SK-N-SH (cell line): ENCODE measurements around the gene RILPL1. TPM values are rescaled to one million over a fixed set of nuclear protein-coding genes. Genes with fewer than 3 reads are reported as not detected.
"Not testable (repeated sequence)": the region's sequence is repeated elsewhere in the genome, so short reads cannot be mapped to it uniquely, and the experiment has no call there.

ENCODE experiments used
- CTCF ChIA-PET: fragments of 300-600, 350-600 bp; formaldehyde crosslinking; extraction: SDS; loops from one replicate; lab custom pipeline; 2021; lab: Yijun Ruan, JAX
- POLR2A ChIA-PET: fragments of 350-600 bp; sonication (Branson Sonifier 250); formaldehyde crosslinking; extraction: SDS; loops from one replicate; lab custom pipeline; 2020; ENCODE audit warnings: antibody characterized with exemption, inconsistent platforms; lab: Yijun Ruan, JAX
- DNase-seq: peaks from one replicate; pipeline ENCODE4 v3.0.0; 2012
- H2AFZ ChIP-seq: fragments of 200-600 bp; sonication (generic); 2 replicates; pipeline ENCODE4 v1.8.1; 2016; ENCODE audit warnings: antibody characterized with exemption, mild to moderate bottlenecking, low read depth
- H3F3A ChIP-seq: fragments of 200-600 bp; sonication (generic); replicated peaks from 2 replicates; pipeline ENCODE3; 2016; ENCODE audit warnings: antibody characterized with exemption, mild to moderate bottlenecking; ENCODE audit not compliant: insufficient read depth
- H3K27ac ChIP-seq, 2 experiments: fragments of 200-500 bp in 1 of 2; fragments of 200-600 bp in 1 of 2; sonication (Bioruptor generic) in 1 of 2; sonication (generic), shearing (Covaris generic) in 1 of 2; 2 replicates each; pipeline versions ENCODE4 v1.5.1 to v1.6.1; 2014 to 2016; ENCODE audit warnings: low read depth in 2 of 2, inconsistent platforms in 1 of 2, low read length in 1 of 2, mild to moderate bottlenecking in 1 of 2, mixed read lengths in 1 of 2
- H3K27me3 ChIP-seq: fragments of 200-600 bp; sonication (generic), shearing (Covaris generic); 2 replicates; pipeline ENCODE4 v1.6.1; 2016; ENCODE audit warnings: mixed run types; ENCODE audit not compliant: insufficient read depth
- H3K36me3 ChIP-seq, 2 experiments: fragments of 200-500 bp in 1 of 2; fragments of 200-600 bp in 1 of 2; sonication (Bioruptor generic) in 1 of 2; sonication (generic) in 1 of 2; replicated peaks in 1 of 2; 2 replicates each; pipeline versions ENCODE3 to v1.5.1; 2014 to 2016; ENCODE audit warnings: low read length in 1 of 2, mild to moderate bottlenecking in 1 of 2; ENCODE audit not compliant: insufficient read depth in 2 of 2, control insufficient read depth in 1 of 2
- H3K4me1 ChIP-seq, 2 experiments: fragments of 200-500 bp in 1 of 2; fragments of 200-600 bp in 1 of 2; sonication (Bioruptor generic) in 1 of 2; sonication (generic), shearing (Covaris generic) in 1 of 2; 2 replicates each; pipeline versions ENCODE4 v1.5.1 to v1.6.1; 2014 to 2016; ENCODE audit warnings: low read depth in 1 of 2, low read length in 1 of 2, mixed run types in 1 of 2; ENCODE audit not compliant: insufficient read depth in 2 of 2, control insufficient read depth in 1 of 2
- H3K4me2 ChIP-seq: fragments of 200-600 bp; sonication (generic), shearing (Covaris generic); 2 replicates; pipeline ENCODE4 v1.6.1; 2017; ENCODE audit warnings: mixed run types
- H3K4me3 ChIP-seq, 2 experiments: fragments of 200-500 bp in 1 of 2; fragments of 200-600 bp in 1 of 2; sonication (Bioruptor generic) in 1 of 2; sonication (generic), shearing (Covaris generic) in 1 of 2; 2 replicates each; pipeline versions ENCODE4 v1.5.1 to v1.8.1; 2014 to 2016; ENCODE audit warnings: low read depth in 2 of 2, inconsistent platforms in 1 of 2, low read length in 1 of 2, mild to moderate bottlenecking in 1 of 2, mixed read lengths in 1 of 2, moderate library complexity in 1 of 2
- H3K79me2 ChIP-seq: fragments of 200-600 bp; sonication (generic); 2 replicates; pipeline ENCODE4 v1.8.1; 2017; ENCODE audit warnings: mild to moderate bottlenecking; ENCODE audit not compliant: insufficient read depth
- H3K9ac ChIP-seq: fragments of 200-600 bp; sonication (generic); 2 replicates; pipeline ENCODE4 v1.6.1; 2017; ENCODE audit warnings: mixed run types
- H3K9me2 ChIP-seq: fragments of 200-600 bp; sonication (generic); 2 replicates; pipeline ENCODE4 v1.6.1; 2017; ENCODE audit warnings: mixed run types
- H3K9me3 ChIP-seq: fragments of 200-600 bp; sonication (generic); 2 replicates; pipeline ENCODE4 v1.6.1; 2017; ENCODE audit warnings: mixed run types, mild to moderate bottlenecking, moderate library complexity
- H4K20me1 ChIP-seq: fragments of 200-600 bp; sonication (generic); 2 replicates; pipeline ENCODE4 v1.6.1; 2017; ENCODE audit warnings: mild to moderate bottlenecking, mixed run types; ENCODE audit not compliant: insufficient read depth
- ELF1 ChIP-seq: IDR thresholded peaks from 2 replicates; pipeline ENCODE4 v1.4.0; 2012
- FOSL2 ChIP-seq: IDR thresholded peaks from 2 replicates; pipeline ENCODE4 v1.4.0; 2012; ENCODE audit warnings: low read depth, mild to moderate bottlenecking, moderate library complexity, borderline replicate concordance
- MEF2A ChIP-seq: IDR thresholded peaks from 2 replicates; pipeline ENCODE4 v1.4.0; 2012; ENCODE audit warnings: low read depth, borderline replicate concordance
- MXI1 ChIP-seq: IDR thresholded peaks from 2 replicates; pipeline ENCODE4 v1.6.1; 2012; ENCODE audit warnings: mild to moderate bottlenecking, low read depth, low read length, improper control_type of control experiment
- NFIC ChIP-seq: IDR thresholded peaks from 2 replicates; pipeline ENCODE4 v1.4.0; 2012; ENCODE audit warnings: borderline replicate concordance
- POLR2AphosphoS5 ChIP-seq: IDR thresholded peaks from 2 replicates; pipeline ENCODE4 v1.6.1; 2012; ENCODE audit warnings: low read depth, low read length
- SMC3 ChIP-seq: IDR thresholded peaks from 2 replicates; pipeline ENCODE4 v1.6.1; 2012; ENCODE audit warnings: low read depth, low read length, improper control_type of control experiment
- TCF12 ChIP-seq: IDR thresholded peaks from 2 replicates; pipeline ENCODE4 v1.4.0; 2012
- YY1 ChIP-seq: IDR thresholded peaks from 2 replicates; pipeline ENCODE4 v1.4.0; 2012; ENCODE audit warnings: low read depth, mild to moderate bottlenecking
- WGBS: methylation state at CpG from one replicate; pipeline ENCODE4 v1.1.6; 2017; ENCODE audit warnings: low lambda C conversion rate; 5-methylcytosine and 5-hydroxymethylcytosine counted together
- polyA plus RNA-seq, 3 experiments: library from polyadenylated mRNA; depleted of rRNA; stranded (reverse); fragments of >200 nt; gene quantifications; 2 replicates each; pipeline ENCODE4 v1.2.3, GENCODE V29; 2012
- TF ChIP-seq, protein P1 (sequence below): fragments of 150-350 bp; IDR thresholded peaks from 2 replicates; pipeline ENCODE4 v1.6.1; 2017; ENCODE audit warnings: antibody characterized with exemption, low read length, low read depth, borderline replicate concordance
- TF ChIP-seq, protein P2 (sequence below): IDR thresholded peaks from 2 replicates; pipeline ENCODE4 v1.4.0; 2012; ENCODE audit warnings: low read depth
- TF ChIP-seq, protein P3 (sequence below): IDR thresholded peaks from 2 replicates; pipeline ENCODE4 v1.4.0; 2012; ENCODE audit warnings: low read depth, borderline replicate concordance

RILPL1 gene
- polyA plus RNA-seq, 1 of the 3 experiments (the other 2 are of a cell fraction), result 32.6 TPM

DNA sequence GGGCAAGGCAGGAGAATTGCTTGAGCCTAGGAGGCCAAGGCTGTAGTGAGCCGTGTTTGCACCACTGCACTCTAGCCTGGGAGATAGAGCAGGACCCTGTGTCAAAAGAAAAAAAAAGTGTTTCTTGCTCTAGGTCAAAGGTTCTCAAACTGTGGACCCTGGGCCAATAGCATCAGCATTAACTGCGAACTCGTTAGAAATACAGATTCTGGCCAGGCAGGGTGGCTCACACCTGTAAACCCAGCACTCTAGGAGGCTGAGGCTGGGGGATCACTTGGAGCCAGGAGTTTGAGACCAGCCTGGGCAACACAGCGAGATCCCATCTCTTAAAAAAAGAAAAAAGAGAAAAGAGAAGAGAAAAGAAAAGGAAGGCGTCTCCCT is 97.9 kb downstream of the RILPL1 start:
- 79% methylated on average over 5 of the region's 5 CpGs for WGBS
- H3K9me2 ChIP-seq, result no peaks in the 10 kb centered on the region
- peak overlapping the region; percentile 78 for H3K9ac ChIP-seq
- H3K79me2 ChIP-seq, result peaks cover 13% of the 10 kb centered on the region
- no peaks in the 10 kb centered on the region for H3K36me3 ChIP-seq
- H3K4me3 ChIP-seq, result peak overlapping the region; percentile 68 to 91
- H3K4me2 ChIP-seq, result peak overlapping the region; percentile 93
- H3K27ac ChIP-seq, result peak overlapping the region in 1 of 2 experiments; percentile 49; a peak in 1 of 4 replicates
- peaks cover 0 to 3% of the 10 kb centered on the region in 2 experiments; a peak in 1 of 4 replicates for H3K4me1 ChIP-seq
- no peaks in the 10 kb centered on the region for H3K9me3 ChIP-seq
- DNase-seq, result no peak
- POLR2A ChIA-PET, result no interaction called here
- H4K20me1 ChIP-seq, result no peaks in the 10 kb centered on the region
- no peaks in the 10 kb centered on the region for H3K27me3 ChIP-seq
- H2AFZ ChIP-seq, result peak overlapping the region; percentile 98
- TF ChIP-seq, protein P1, sequence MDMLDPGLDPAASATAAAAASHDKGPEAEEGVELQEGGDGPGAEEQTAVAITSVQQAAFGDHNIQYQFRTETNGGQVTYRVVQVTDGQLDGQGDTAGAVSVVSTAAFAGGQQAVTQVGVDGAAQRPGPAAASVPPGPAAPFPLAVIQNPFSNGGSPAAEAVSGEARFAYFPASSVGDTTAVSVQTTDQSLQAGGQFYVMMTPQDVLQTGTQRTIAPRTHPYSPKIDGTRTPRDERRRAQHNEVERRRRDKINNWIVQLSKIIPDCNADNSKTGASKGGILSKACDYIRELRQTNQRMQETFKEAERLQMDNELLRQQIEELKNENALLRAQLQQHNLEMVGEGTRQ, result no peak
- TF ChIP-seq TCF12 (no peak), MXI1 (no peak), MEF2A (no peak), FOSL2 (no peak)
- TF ChIP-seq, protein P2, sequence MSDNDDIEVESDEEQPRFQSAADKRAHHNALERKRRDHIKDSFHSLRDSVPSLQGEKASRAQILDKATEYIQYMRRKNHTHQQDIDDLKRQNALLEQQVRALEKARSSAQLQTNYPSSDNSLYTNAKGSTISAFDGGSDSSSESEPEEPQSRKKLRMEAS, result no peak
- TF ChIP-seq, all 33 proteins: peak for 0
- CTCF ChIA-PET, result interaction anchor here (0.6 to 1.1 kb wide), 2 partner anchors 9 to 1011 kb away, joined by 3 read pairs; no protein-coding TSS in a partner anchor
- no peaks in the 10 kb centered on the region for H3F3A ChIP-seq

DNA sequence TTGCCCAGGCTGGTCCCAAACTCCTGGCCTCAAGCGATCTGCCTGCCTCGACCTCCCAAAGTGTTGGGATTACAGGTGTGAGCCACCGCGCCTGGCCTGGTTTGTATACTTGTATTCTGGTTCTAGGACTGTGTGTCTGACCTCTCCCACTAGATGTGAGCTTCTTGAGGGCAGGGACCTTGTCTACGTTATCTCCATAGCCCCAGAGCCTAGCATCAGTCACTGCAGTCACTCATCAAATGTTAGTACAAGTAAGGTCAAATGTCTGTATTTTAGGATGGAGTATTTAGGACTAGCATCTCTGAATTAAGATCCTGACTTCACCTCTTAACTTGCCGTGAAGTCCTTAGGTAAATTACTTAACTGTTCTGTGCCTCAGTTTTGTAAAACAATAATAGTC is 99.9 kb downstream of the RILPL1 start:
- Histone ChIP-seq H3K9me2 (no peaks in the 10 kb centered on the region), H3K4me3 (no peak overlapping the region), H3K4me1 (peaks cover 0 to 3% of the 10 kb centered on the region in 2 experiments; a peak in 1 of 4 replicates), H3K4me2 (no peak overlapping the region), H4K20me1 (no peaks in the 10 kb centered on the region), H3K36me3 (no peaks in the 10 kb centered on the region), H3K27me3 (no peaks in the 10 kb centered on the region), H3K79me2 (peaks cover 13% of the 10 kb centered on the region), H3F3A (no peaks in the 10 kb centered on the region), H3K9me3 (no peaks in the 10 kb centered on the region), H2AFZ (no peak overlapping the region), H3K9ac (no peak overlapping the region), H3K27ac (no peak overlapping the region)
- no peak for DNase-seq
- 100% methylated on average over 5 of the region's 6 CpGs for WGBS
- ChIA-PET CTCF (interaction anchor here (0.9 kb wide), 1 partner anchor 148 kb away, joined by 3 read pairs; no protein-coding TSS in a partner anchor), POLR2A (no interaction called here)
- TF ChIP-seq, protein P1, result no peak
- TF ChIP-seq, protein P3, sequence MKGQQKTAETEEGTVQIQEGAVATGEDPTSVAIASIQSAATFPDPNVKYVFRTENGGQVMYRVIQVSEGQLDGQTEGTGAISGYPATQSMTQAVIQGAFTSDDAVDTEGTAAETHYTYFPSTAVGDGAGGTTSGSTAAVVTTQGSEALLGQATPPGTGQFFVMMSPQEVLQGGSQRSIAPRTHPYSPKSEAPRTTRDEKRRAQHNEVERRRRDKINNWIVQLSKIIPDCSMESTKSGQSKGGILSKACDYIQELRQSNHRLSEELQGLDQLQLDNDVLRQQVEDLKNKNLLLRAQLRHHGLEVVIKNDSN, result no peak
- TF ChIP-seq ELF1, result no peak
- TF ChIP-seq SMC3, result no peak
- TF ChIP-seq POLR2AphosphoS5, result no peak
- TF ChIP-seq YY1, result no peak
- TF ChIP-seq NFIC, result no peak

DNA sequence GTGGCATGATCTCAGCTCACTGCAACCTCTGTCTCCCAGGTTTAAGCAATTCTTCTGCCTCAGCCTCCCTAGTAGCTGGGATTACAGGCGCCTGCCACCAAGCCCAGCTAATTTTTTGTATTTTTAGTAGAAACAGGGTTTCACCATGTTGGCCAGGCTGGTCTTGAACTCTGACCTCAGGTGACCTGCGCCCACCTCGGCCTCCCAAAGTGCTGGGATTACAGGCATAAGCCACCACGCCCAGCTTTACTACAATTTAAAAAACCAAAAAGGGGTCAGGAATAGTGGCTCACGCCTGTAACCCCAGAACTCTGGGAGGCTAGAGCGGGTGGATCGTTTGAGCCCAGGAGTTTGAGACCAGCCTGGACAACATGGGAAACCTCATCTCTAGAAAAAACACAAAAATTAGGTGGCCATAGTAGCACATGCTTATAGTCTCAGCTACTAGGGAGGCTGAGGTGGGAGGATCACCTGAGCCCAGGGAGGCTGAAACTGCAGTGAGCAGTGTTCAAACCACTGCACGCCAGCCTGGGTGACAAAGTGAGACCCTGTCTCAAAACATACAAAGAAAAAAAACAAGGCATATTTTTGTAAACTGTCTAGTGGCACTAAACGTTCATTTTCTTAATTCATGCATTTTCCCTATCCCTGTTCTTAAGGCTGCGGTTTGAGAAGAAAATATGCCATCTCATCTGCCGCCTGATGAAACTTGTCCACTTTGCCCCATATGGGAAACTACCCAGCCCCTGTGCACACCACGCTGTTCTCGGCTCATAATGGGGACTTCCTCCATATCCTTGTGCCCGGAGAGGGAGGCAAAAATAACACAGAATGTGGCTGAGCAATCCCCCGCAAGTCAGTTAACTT is 101.3 kb downstream of the RILPL1 start:
- H3K9me3 ChIP-seq, POLR2A ChIA-PET, H3K27me3 ChIP-seq, H3K9me2 ChIP-seq, H2AFZ ChIP-seq, DNase-seq, H3K36me3 ChIP-seq, H3K4me1 ChIP-seq, H3K27ac ChIP-seq, H3K9ac ChIP-seq, H3F3A ChIP-seq, H4K20me1 ChIP-seq, CTCF ChIA-PET, H3K4me3 ChIP-seq, H3K4me2 ChIP-seq: not testable (repeated sequence)
- peaks cover 13% of the 10 kb centered on the region for H3K79me2 ChIP-seq
- 89% methylated on average over 15 of the region's 15 CpGs for WGBS

DNA sequence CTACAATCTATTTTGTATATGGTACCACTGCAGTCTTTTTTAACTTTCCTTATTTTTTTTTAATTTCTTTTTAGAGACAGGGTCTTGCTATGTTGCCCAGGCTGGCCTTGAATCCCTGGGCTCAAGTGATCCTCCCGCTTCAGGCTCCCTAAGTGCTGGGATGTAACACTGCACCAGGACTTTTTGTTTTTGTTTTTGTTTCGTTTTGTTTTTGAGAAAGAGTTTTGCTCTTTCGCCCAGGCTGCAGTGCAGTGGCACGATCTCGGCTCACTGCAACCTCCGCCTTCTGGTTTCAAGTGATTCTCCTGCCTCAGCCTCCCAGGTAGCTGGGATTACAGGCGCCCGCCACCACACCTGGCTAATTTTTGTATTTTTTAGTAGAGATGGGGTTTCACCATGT is 104.4 kb downstream of the RILPL1 start:
- POLR2A ChIA-PET, H4K20me1 ChIP-seq, DNase-seq, H3K79me2 ChIP-seq, H3K9me3 ChIP-seq, H3K4me3 ChIP-seq, H3K4me2 ChIP-seq, H3F3A ChIP-seq, H3K36me3 ChIP-seq, H3K27ac ChIP-seq, H3K4me1 ChIP-seq, H3K27me3 ChIP-seq, H3K9ac ChIP-seq, H2AFZ ChIP-seq, H3K9me2 ChIP-seq: not testable (repeated sequence)
- CTCF ChIA-PET, result interaction anchor here (1.3 kb wide), 1 partner anchor 39 kb away, joined by 3 read pairs; no protein-coding TSS in a partner anchor
- 90% methylated on average over 8 of the region's 8 CpGs for WGBS
